RWPE2 (cell line): ENCODE data around the gene HNRNPLL.

Experiments
- ATAC-seq: fragments of 200-7000 bp; cut with Tn5 transposase; 3 replicates; pipeline ENCODE4 v1.9.1; 2021; ENCODE audit warnings: low read depth
- DNase-seq: peaks from one replicate; pipeline ENCODE4 v3.0.0-alpha.2; 2020; ENCODE audit warnings: low spot score
- H3K27ac ChIP-seq: fragments of 450-650 bp; 2 replicates; pipeline ENCODE4 v1.5.1; 2017; ENCODE audit warnings: mild to moderate bottlenecking; ENCODE audit not compliant: poor library complexity, severe bottlenecking
- H3K27me3 ChIP-seq: fragments of 250-450 bp; sonication (Bioruptor Pico); 2 replicates; pipeline ENCODE4 v1.5.1; 2021; ENCODE audit warnings: mild to moderate bottlenecking, moderate library complexity; ENCODE audit not compliant: insufficient read depth, poor library complexity, severe bottlenecking
- H3K36me3 ChIP-seq: fragments of 250-450 bp; sonication (Bioruptor Pico); 2 replicates; pipeline ENCODE4 v1.5.1; 2020; ENCODE audit warnings: low read depth, mild to moderate bottlenecking, moderate library complexity
- H3K4me1 ChIP-seq: fragments of 250-450 bp; sonication (Bioruptor Pico); 2 replicates; pipeline ENCODE4 v1.5.1; 2021; ENCODE audit warnings: mild to moderate bottlenecking, moderate library complexity; ENCODE audit not compliant: insufficient read depth, poor library complexity, severe bottlenecking
- H3K4me3 ChIP-seq: fragments of 250-450 bp; sonication (Bioruptor Pico); 2 replicates; pipeline ENCODE4 v1.5.1; 2021; ENCODE audit warnings: mild to moderate bottlenecking, moderate library complexity; ENCODE audit not compliant: severe bottlenecking
- H3K9me3 ChIP-seq: fragments of 250-450 bp; sonication (Bioruptor Pico); 2 replicates; pipeline ENCODE4 v1.5.1; 2021; ENCODE audit warnings: mild to moderate bottlenecking, moderate library complexity; ENCODE audit not compliant: severe bottlenecking
- TF ChIP-seq, protein P1 (sequence below): fragments of 450-650 bp; IDR thresholded peaks from one replicate; pipeline ENCODE4 v1.5.1; 2017; ENCODE audit warnings: mild to moderate bottlenecking, moderate library complexity; ENCODE audit not compliant: poor library complexity, severe bottlenecking

Gene HNRNPLL

DNA sequence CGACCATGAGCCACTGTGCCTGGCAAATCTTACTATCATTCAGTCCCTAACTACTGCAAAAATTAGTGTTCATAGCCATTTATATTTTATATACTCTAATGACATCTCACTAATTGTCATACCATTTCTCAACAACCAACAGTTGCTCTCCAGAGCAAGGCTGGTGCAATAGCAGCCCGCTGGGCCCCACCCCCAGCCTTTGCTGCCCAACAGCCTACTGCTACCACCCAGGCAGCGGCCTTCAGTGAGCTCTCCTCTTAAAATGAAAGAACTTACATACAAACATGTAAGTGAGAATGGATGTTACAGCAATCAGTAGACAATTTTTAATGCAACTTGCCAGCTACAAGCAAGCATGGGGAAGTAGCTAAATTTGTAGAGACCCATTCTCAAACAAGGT lies 90.5 kb downstream of the HNRNPLL start:
- ATAC-seq: no peak
- no peak overlapping the region for H3K27ac ChIP-seq
- H3K36me3 ChIP-seq: no peaks in the 10 kb centered on the region
- no peak overlapping the region for H3K4me3 ChIP-seq
- DNase-seq: no peak
- H3K27me3 ChIP-seq: no peaks in the 10 kb centered on the region
- TF ChIP-seq, protein P1, sequence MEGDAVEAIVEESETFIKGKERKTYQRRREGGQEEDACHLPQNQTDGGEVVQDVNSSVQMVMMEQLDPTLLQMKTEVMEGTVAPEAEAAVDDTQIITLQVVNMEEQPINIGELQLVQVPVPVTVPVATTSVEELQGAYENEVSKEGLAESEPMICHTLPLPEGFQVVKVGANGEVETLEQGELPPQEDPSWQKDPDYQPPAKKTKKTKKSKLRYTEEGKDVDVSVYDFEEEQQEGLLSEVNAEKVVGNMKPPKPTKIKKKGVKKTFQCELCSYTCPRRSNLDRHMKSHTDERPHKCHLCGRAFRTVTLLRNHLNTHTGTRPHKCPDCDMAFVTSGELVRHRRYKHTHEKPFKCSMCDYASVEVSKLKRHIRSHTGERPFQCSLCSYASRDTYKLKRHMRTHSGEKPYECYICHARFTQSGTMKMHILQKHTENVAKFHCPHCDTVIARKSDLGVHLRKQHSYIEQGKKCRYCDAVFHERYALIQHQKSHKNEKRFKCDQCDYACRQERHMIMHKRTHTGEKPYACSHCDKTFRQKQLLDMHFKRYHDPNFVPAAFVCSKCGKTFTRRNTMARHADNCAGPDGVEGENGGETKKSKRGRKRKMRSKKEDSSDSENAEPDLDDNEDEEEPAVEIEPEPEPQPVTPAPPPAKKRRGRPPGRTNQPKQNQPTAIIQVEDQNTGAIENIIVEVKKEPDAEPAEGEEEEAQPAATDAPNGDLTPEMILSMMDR: no peak
- no peaks in the 10 kb centered on the region for H3K9me3 ChIP-seq
- H3K4me1 ChIP-seq: peaks cover 8% of the 10 kb centered on the region
